Panc1 (cell line): ENCODE results near the gene CCDC69. TPM values are rescaled to one million over a fixed set of nuclear protein-coding genes. Genes with fewer than 3 reads are reported as not detected.

Experiments used
- ATAC-seq: fragments of 200-7000 bp; cut with Tn5 transposase; 2 replicates; pipeline ENCODE4 v1.9.1; 2020; ENCODE audit warnings: mild to moderate bottlenecking, moderate library complexity
- BruUV-seq: library from RNA; stranded (reverse); fragments of 400-500 nt; replicated peaks from 2 replicates; lab custom pipeline; 2021; lab: Mats Ljungman, UMichigan
- CTCF ChIA-PET: fragments of 300-600 bp; sonication (Branson Sonifier 250); formaldehyde crosslinking; loops from one replicate; lab custom pipeline; 2022; ENCODE audit warnings: antibody characterized with exemption; lab: Charles Lee
- POLR2A ChIA-PET: fragments of 300-600 bp; sonication (Branson Sonifier 250); formaldehyde crosslinking; loops from one replicate; lab custom pipeline; 2022; ENCODE audit warnings: antibody characterized with exemption; lab: Charles Lee
- DNase-seq: peaks from one replicate; pipeline ENCODE4 v3.0.0-alpha.2; 2010; ENCODE audit warnings: low read depth, low spot score
- H3K27ac ChIP-seq: 2 replicates; pipeline ENCODE4 v1.5.1; 2011; ENCODE audit warnings: mild to moderate bottlenecking, low read length, inconsistent platforms
- H3K27me3 ChIP-seq: fragments of 200-500 bp; sonication (Bioruptor generic); 2 replicates; pipeline ENCODE4 v1.6.0; 2014; ENCODE audit warnings: low read length, inconsistent platforms; ENCODE audit not compliant: control insufficient read depth, insufficient read depth
- H3K36me3 ChIP-seq: fragments of 200-500 bp; sonication (Bioruptor generic); 2 replicates; pipeline ENCODE4 v1.5.1; 2014; ENCODE audit warnings: inconsistent platforms, mild to moderate bottlenecking, low read length, moderate library complexity; ENCODE audit not compliant: control insufficient read depth, insufficient read depth
- H3K4me1 ChIP-seq: 2 replicates; pipeline ENCODE4 v1.5.1; 2011; ENCODE audit warnings: inconsistent platforms, mild to moderate bottlenecking, low read length, moderate library complexity; ENCODE audit not compliant: control insufficient read depth, insufficient read depth
- H3K4me3 ChIP-seq, 2 experiments: 2 replicates each; pipeline ENCODE4 v1.5.1; 2011 to 2012; ENCODE audit warnings: low read depth in 2 of 2, low read length in 2 of 2, mild to moderate bottlenecking in 2 of 2, inconsistent platforms in 1 of 2, moderate library complexity in 1 of 2
- H3K9me3 ChIP-seq: fragments of 200-500 bp; sonication (Bioruptor generic); 2 replicates; pipeline ENCODE4 v1.5.1; 2014; ENCODE audit warnings: low read depth, mild to moderate bottlenecking, inconsistent platforms, low read length, moderate library complexity; ENCODE audit not compliant: control insufficient read depth, insufficient read depth
- CTCF ChIP-seq: fragments of 450-650 bp; IDR thresholded peaks from 2 replicates; pipeline ENCODE4 v1.5.1; 2017; ENCODE audit warnings: mild to moderate bottlenecking
- POLR2AphosphoS5 ChIP-seq: IDR thresholded peaks from 2 replicates; pipeline ENCODE4 v1.6.1; 2012; ENCODE audit warnings: mild to moderate bottlenecking, low read depth, low read length, moderate library complexity
- REST ChIP-seq, 2 experiments: IDR thresholded peaks; 2 replicates each; pipeline ENCODE4 v1.6.1; 2011 to 2012; ENCODE audit warnings: low read depth in 2 of 2, control low read depth in 1 of 2, low read length in 1 of 2, mild to moderate bottlenecking in 1 of 2, moderate library complexity in 1 of 2; ENCODE audit not compliant: insufficient read depth in 1 of 2
- SIN3A ChIP-seq: IDR thresholded peaks from 2 replicates; pipeline ENCODE4 v1.6.1; 2012; ENCODE audit warnings: low read depth, mild to moderate bottlenecking, low read length, moderate library complexity, borderline replicate concordance; ENCODE audit not compliant: insufficient read depth
- TCF7L2 ChIP-seq: IDR thresholded peaks from 2 replicates; pipeline ENCODE4 v1.6.1; 2011; ENCODE audit warnings: mild to moderate bottlenecking, low read depth, low read length, inconsistent platforms
- in situ Hi-C: cut with HindIII; loops from 2 replicates; pipeline ENCODE4 v1.10.0; 2016; ENCODE audit warnings: low sequenced_read_pairs, low pct_unique_long_range_greater_than_20kb
- intact Hi-C: fragments of 100-400 bp; cut with micrococcal nuclease; formaldehyde crosslinking; loops from one replicate; pipeline ENCODE4 v1.10.0; 2022; ENCODE audit not compliant: unreplicated experiment
- total RNA-seq: library from RNA; stranded (reverse); gene quantifications from one replicate; pipeline ENCODE4 v1.2.1, GENCODE V29; 2021; ENCODE audit not compliant: unreplicated experiment

Gene CCDC69
- total RNA-seq, 1 experiment from 2014 or later = 2.1 TPM

GRCh38 chr5:151262532-151262931 lies 38.6 kb upstream of the CCDC69 start:
- intact Hi-C loops = no loop called here
- Histone ChIP-seq H3K4me3 (no peak overlapping the region), H3K27ac (no peak overlapping the region), H3K36me3 (no peaks in the 10 kb centered on the region), H3K9me3 (no peaks in the 10 kb centered on the region), H3K27me3 (no peaks in the 10 kb centered on the region), H3K4me1 (0 out of 2 replicates have a peak, but pooled peaks cover 2% of the 10 kb centered on the region)
- in situ Hi-C loops = no loop called here
- CTCF ChIA-PET = no interaction called here
- no peak for TF ChIP-seq CTCF
- TF ChIP-seq SIN3A = no peak
- no peak for TF ChIP-seq POLR2AphosphoS5
- no peak for TF ChIP-seq REST (IDR thresholded peaks at IDR 0.05; ENCODE audit: insufficient read depth in 1 of 2, low read depth in 2 of 2, low read length in 1 of 2)
- TF ChIP-seq TCF7L2 = no peak
- ATAC-seq = no peak
- no peak for DNase-seq
- POLR2A ChIA-PET = no interaction called here
- no TSS peak for BruUV-seq

DNA sequence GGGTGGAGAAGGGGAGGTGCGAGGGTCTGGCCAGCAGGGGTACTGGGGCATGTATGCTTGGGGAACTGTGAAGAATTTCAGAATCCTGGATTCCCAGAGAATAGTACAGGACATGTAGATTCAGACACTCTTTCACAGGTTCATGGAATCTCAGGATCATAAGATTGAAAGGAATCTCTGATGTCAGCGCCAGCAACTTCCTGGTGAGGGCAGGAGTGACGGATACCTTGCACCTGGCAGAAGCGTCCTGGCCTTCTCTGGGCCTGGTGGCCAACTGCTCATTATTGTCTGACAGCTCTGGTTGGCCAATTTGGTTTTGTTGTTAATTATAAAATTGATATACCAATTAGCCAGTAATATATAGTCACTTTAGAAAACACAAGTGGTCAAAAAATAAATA lies 36.0 kb upstream of the CCDC69 start:
- Histone ChIP-seq H3K4me3 (no peak overlapping the region), H3K27ac (no peak overlapping the region), H3K9me3 (no peaks in the 10 kb centered on the region), H3K36me3 (no peaks in the 10 kb centered on the region), H3K4me1 (0 out of 2 replicates have a peak, but pooled peaks cover 3% of the 10 kb centered on the region), H3K27me3 (no peaks in the 10 kb centered on the region)
- DNase-seq (no peak), ATAC-seq (no peak)
- BruUV-seq = no TSS peak
- in situ Hi-C loops = no loop called here
- intact Hi-C loops = no loop called here
- TF ChIP-seq REST (IDR thresholded peaks at IDR 0.05; ENCODE audit: insufficient read depth in 1 of 2, low read depth in 2 of 2, low read length in 1 of 2) = no peak
- TF ChIP-seq TCF7L2 = no peak
- TF ChIP-seq POLR2AphosphoS5 = no peak
- no peak for TF ChIP-seq SIN3A
- TF ChIP-seq CTCF = no peak
- ChIA-PET POLR2A (no interaction called here), CTCF (no interaction called here)
